Measurements from ENCODE around the gene FAM89A. TPM values are rescaled to one million over a fixed set of nuclear protein-coding genes. Genes with fewer than 3 reads are reported as not detected.

Gene FAM89A
- total RNA-seq, 1 experiment from 2014 or later: 0.24 TPM

GRCh38 chr1:231059566-231060193 lies 19.6 kb upstream of the FAM89A start:
- H3K27ac ChIP-seq: no peak overlapping the region
- H3K27me3 ChIP-seq (ENCODE audit: insufficient read depth, low read depth): peaks cover 10% of the 10 kb centered on the region
- no TSS peak for BruUV-seq (replicated peaks)
- no peaks in the 10 kb centered on the region for H3K79me2 ChIP-seq (ENCODE audit: low read depth)
- H3K4me1 ChIP-seq (replicated peaks; ENCODE audit: insufficient read depth): no peaks in the 10 kb centered on the region
- H4K20me1 ChIP-seq (ENCODE audit: insufficient read depth): no peaks in the 10 kb centered on the region
- POLR2A ChIA-PET (ENCODE audit: unreplicated experiment): no interaction called here
- intact Hi-C loops (cut with micrococcal nuclease; ENCODE audit: unreplicated experiment): no loop called here
- no peaks in the 10 kb centered on the region; the same call in 1 of the 2 replicates for H3K9me2 ChIP-seq (ENCODE audit: insufficient read depth)
- H3K4me2 ChIP-seq: no peak overlapping the region
- no peaks in the 10 kb centered on the region for H3K9me3 ChIP-seq (ENCODE audit: insufficient read depth, low read depth)
- CTCF ChIA-PET: no interaction called here
- H3K36me3 ChIP-seq (ENCODE audit: low read depth): no peaks in the 10 kb centered on the region
- TF ChIP-seq CTCF (conservative IDR thresholded peaks at IDR 0.05): no peak
- TF ChIP-seq EZH2 (IDR thresholded peaks at IDR 0.05; ENCODE audit: low read depth): no peak
- no peak for DNase-seq
- no peak overlapping the region for H2AFZ ChIP-seq
- H3K4me3 ChIP-seq: no peak overlapping the region
- no peaks in the 10 kb centered on the region for H3F3A ChIP-seq (ENCODE audit: insufficient read depth, low read depth)

- H3F3A ChIP-seq (ENCODE audit: insufficient read depth, low read depth): no peaks in the 10 kb centered on the region
- no peaks in the 10 kb centered on the region for H3K36me3 ChIP-seq (ENCODE audit: low read depth)
- no peak overlapping the region for H3K27ac ChIP-seq
- ChIA-PET POLR2A (ENCODE audit: unreplicated experiment) (no interaction called here), CTCF (no interaction called here)
- no peak overlapping the region for H2AFZ ChIP-seq
- H3K4me3 ChIP-seq: no peak overlapping the region
- DNase-seq: no peak
- H3K9me2 ChIP-seq (ENCODE audit: insufficient read depth): no peaks in the 10 kb centered on the region; the same call in 1 of the 2 replicates
- intact Hi-C loops (cut with micrococcal nuclease; ENCODE audit: unreplicated experiment): no loop called here
- TF ChIP-seq EZH2 (IDR thresholded peaks at IDR 0.05; ENCODE audit: low read depth) (no peak), CTCF (conservative IDR thresholded peaks at IDR 0.05) (no peak)
- no TSS peak for BruUV-seq (replicated peaks)
- peaks cover 10% of the 10 kb centered on the region for H3K27me3 ChIP-seq (ENCODE audit: insufficient read depth, low read depth)
- no peaks in the 10 kb centered on the region for H3K79me2 ChIP-seq (ENCODE audit: low read depth)
- H3K9me3 ChIP-seq (ENCODE audit: insufficient read depth, low read depth): no peaks in the 10 kb centered on the region
- no peaks in the 10 kb centered on the region for H4K20me1 ChIP-seq (ENCODE audit: insufficient read depth)
- no peaks in the 10 kb centered on the region for H3K4me1 ChIP-seq (replicated peaks; ENCODE audit: insufficient read depth)
- no peak overlapping the region for H3K4me2 ChIP-seq
Observed at GRCh38 chr1:231058416-231059109, 18.5 kb upstream of the FAM89A start.

GRCh38 chr1:231057410-231057809 lies 17.4 kb upstream of the FAM89A start:
- no TSS peak for BruUV-seq (replicated peaks)
- no peak for DNase-seq
- Histone ChIP-seq H3K9me3 (ENCODE audit: insufficient read depth, low read depth) (no peaks in the 10 kb centered on the region), H3K4me2 (no peak overlapping the region), H3K9me2 (ENCODE audit: insufficient read depth) (no peaks in the 10 kb centered on the region; the same call in 1 of the 2 replicates), H3F3A (ENCODE audit: insufficient read depth, low read depth) (no peaks in the 10 kb centered on the region), H3K4me1 (replicated peaks; ENCODE audit: insufficient read depth) (no peaks in the 10 kb centered on the region), H3K27ac (no peak overlapping the region), H3K79me2 (ENCODE audit: low read depth) (no peaks in the 10 kb centered on the region), H3K4me3 (no peak overlapping the region), H2AFZ (no peak overlapping the region), H3K36me3 (ENCODE audit: low read depth) (no peaks in the 10 kb centered on the region), H4K20me1 (ENCODE audit: insufficient read depth) (no peaks in the 10 kb centered on the region), H3K27me3 (ENCODE audit: insufficient read depth, low read depth) (peaks cover 10% of the 10 kb centered on the region; the same call in 1 of the 2 replicates)
- TF ChIP-seq CTCF (conservative IDR thresholded peaks at IDR 0.05): no peak
- no peak for TF ChIP-seq EZH2 (IDR thresholded peaks at IDR 0.05; ENCODE audit: low read depth)
- intact Hi-C loops (cut with micrococcal nuclease; ENCODE audit: unreplicated experiment): no loop called here
- ChIA-PET POLR2A (ENCODE audit: unreplicated experiment) (no interaction called here), CTCF (no interaction called here)
